HEK293 (cell line): ENCODE measurements around the gene RASAL2.
"Not testable (repeated sequence)": the region's sequence is repeated elsewhere in the genome, so short reads cannot be mapped to it uniquely, and the experiment has no call there.

Source experiments
- YY1 ChIP-seq: fragments of 450-650 bp; formaldehyde crosslinking; IDR thresholded peaks from 2 replicates; pipeline ENCODE4 v1.5.1; 2018; ENCODE audit warnings: missing biosample characterization, missing genetic modification characterization
- ZBTB7A ChIP-seq: fragments of 450-650 bp; formaldehyde crosslinking; IDR thresholded peaks from 2 replicates; pipeline ENCODE4 v1.5.1; 2016; ENCODE audit warnings: low read depth, missing biosample characterization, missing genetic modification characterization
- ZNF138 ChIP-seq: fragments of 450-650 bp; formaldehyde crosslinking; IDR thresholded peaks from 2 replicates; pipeline ENCODE4 v1.5.1; 2016; ENCODE audit warnings: missing biosample characterization, missing genetic modification characterization, borderline replicate concordance
- ZNF239 ChIP-seq: fragments of 450-650 bp; formaldehyde crosslinking; IDR thresholded peaks from 2 replicates; pipeline ENCODE4 v1.5.1; 2016; ENCODE audit warnings: missing biosample characterization, missing genetic modification characterization
- ZNF350 ChIP-seq: fragments of 450-650 bp; formaldehyde crosslinking; IDR thresholded peaks from 2 replicates; pipeline ENCODE4 v1.5.0; 2017; ENCODE audit warnings: missing biosample characterization, mild to moderate bottlenecking, missing genetic modification characterization
- ZNF366 ChIP-seq: fragments of 450-650 bp; formaldehyde crosslinking; conservative IDR thresholded peaks from 2 replicates; pipeline ENCODE4 v1.5.1; 2016; ENCODE audit warnings: missing biosample characterization, missing genetic modification characterization
- ZNF37A ChIP-seq: fragments of 450-650 bp; IDR thresholded peaks from 2 replicates; pipeline ENCODE4 v1.5.1; 2018; ENCODE audit warnings: missing biosample characterization, missing genetic modification characterization
- TF ChIP-seq, protein P1 (sequence below): fragments of 450-650 bp; formaldehyde crosslinking; IDR thresholded peaks from 2 replicates; pipeline ENCODE4 v1.5.1; 2016; ENCODE audit warnings: missing biosample characterization, missing genetic modification characterization
- TF ChIP-seq, protein P2 (sequence below): fragments of 450-650 bp; formaldehyde crosslinking; IDR thresholded peaks from 2 replicates; pipeline ENCODE4 v1.5.1; 2017; ENCODE audit warnings: missing biosample characterization, missing genetic modification characterization
- TF ChIP-seq, protein P3 (sequence below): fragments of 450-650 bp; formaldehyde crosslinking; IDR thresholded peaks from 2 replicates; pipeline ENCODE4 v1.5.1; 2016; ENCODE audit warnings: missing biosample characterization, missing genetic modification characterization
- TF ChIP-seq, protein P4 (sequence below): fragments of 450-650 bp; formaldehyde crosslinking; IDR thresholded peaks from 2 replicates; pipeline ENCODE4 v1.5.1; 2016; ENCODE audit warnings: missing biosample characterization, missing genetic modification characterization, low read depth
- TF ChIP-seq, protein P5 (sequence below): fragments of 450-650 bp; formaldehyde crosslinking; optimal IDR thresholded peaks from 2 replicates; pipeline ENCODE3; 2016; ENCODE audit warnings: missing biosample characterization, mild to moderate bottlenecking, missing genetic modification characterization
- TF ChIP-seq, protein P6 (sequence below): fragments of 450-650 bp; formaldehyde crosslinking; IDR thresholded peaks from 2 replicates; pipeline ENCODE4 v1.5.1; 2016; ENCODE audit warnings: missing biosample characterization, missing genetic modification characterization
- TF ChIP-seq, protein P7 (sequence below): fragments of 450-650 bp; formaldehyde crosslinking; IDR thresholded peaks from 2 replicates; pipeline ENCODE4 v1.5.1; 2016; ENCODE audit warnings: missing biosample characterization, missing genetic modification characterization

DNA sequence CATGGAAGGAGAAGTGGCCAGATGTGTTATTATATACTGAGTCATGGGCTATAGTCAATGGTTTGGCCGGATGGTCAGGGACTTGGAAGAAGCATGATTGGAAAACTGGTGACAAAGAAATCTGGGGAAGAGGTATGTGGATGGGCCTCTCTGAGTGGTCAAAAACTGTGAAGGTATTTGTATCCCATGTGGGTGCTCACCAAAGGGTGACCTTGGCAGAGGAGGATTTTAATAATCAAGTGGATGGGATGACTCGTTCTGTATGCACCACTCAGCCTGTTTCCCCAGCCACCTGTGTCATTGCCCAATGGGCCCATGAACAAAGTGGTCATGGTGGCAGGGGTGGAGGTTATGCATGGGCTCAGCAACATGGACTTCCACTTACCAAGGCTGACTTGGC lies 108.6 kb downstream of the RASAL2 start:
- TF ChIP-seq, protein P1, sequence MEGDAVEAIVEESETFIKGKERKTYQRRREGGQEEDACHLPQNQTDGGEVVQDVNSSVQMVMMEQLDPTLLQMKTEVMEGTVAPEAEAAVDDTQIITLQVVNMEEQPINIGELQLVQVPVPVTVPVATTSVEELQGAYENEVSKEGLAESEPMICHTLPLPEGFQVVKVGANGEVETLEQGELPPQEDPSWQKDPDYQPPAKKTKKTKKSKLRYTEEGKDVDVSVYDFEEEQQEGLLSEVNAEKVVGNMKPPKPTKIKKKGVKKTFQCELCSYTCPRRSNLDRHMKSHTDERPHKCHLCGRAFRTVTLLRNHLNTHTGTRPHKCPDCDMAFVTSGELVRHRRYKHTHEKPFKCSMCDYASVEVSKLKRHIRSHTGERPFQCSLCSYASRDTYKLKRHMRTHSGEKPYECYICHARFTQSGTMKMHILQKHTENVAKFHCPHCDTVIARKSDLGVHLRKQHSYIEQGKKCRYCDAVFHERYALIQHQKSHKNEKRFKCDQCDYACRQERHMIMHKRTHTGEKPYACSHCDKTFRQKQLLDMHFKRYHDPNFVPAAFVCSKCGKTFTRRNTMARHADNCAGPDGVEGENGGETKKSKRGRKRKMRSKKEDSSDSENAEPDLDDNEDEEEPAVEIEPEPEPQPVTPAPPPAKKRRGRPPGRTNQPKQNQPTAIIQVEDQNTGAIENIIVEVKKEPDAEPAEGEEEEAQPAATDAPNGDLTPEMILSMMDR (tag by site-specific recombination), result not testable (repeated sequence)
- not testable (repeated sequence) for TF ChIP-seq ZNF37A, ZBTB7A, ZNF366, YY1, ZNF138, ZNF239, ZNF350 (tag by site-specific recombination)
- TF ChIP-seq, protein P2, sequence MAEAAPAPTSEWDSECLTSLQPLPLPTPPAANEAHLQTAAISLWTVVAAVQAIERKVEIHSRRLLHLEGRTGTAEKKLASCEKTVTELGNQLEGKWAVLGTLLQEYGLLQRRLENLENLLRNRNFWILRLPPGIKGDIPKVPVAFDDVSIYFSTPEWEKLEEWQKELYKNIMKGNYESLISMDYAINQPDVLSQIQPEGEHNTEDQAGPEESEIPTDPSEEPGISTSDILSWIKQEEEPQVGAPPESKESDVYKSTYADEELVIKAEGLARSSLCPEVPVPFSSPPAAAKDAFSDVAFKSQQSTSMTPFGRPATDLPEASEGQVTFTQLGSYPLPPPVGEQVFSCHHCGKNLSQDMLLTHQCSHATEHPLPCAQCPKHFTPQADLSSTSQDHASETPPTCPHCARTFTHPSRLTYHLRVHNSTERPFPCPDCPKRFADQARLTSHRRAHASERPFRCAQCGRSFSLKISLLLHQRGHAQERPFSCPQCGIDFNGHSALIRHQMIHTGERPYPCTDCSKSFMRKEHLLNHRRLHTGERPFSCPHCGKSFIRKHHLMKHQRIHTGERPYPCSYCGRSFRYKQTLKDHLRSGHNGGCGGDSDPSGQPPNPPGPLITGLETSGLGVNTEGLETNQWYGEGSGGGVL, result not testable (repeated sequence)
- TF ChIP-seq, protein P3, sequence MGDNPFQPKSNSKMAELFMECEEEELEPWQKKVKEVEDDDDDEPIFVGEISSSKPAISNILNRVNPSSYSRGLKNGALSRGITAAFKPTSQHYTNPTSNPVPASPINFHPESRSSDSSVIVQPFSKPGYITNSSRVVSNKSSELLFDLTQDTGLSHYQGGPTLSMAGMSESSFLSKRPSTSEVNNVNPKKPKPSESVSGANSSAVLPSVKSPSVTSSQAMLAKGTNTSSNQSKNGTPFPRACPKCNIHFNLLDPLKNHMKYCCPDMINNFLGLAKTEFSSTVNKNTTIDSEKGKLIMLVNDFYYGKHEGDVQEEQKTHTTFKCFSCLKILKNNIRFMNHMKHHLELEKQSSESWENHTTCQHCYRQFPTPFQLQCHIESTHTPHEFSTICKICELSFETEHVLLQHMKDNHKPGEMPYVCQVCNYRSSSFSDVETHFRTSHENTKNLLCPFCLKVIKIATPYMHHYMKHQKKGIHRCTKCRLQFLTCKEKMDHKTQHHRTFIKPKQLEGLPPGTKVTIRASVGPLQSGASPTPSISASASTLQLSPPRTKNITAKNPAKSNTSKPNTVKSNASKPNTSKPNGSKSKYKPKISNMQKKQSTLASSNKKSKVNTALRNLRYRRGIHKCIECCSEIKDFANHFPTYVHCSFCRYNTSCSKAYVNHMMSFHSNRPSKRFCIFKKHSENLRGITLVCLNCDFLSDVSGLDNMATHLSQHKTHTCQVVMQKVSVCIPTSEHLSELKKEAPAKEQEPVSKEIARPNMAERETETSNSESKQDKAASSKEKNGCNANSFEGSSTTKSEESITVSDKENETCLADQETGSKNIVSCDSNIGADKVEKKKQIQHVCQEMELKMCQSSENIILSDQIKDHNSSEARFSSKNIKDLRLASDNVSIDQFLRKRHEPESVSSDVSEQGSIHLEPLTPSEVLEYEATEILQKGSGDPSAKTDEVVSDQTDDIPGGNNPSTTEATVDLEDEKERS (tag by site-specific recombination), result not testable (repeated sequence)
- TF ChIP-seq, protein P4, sequence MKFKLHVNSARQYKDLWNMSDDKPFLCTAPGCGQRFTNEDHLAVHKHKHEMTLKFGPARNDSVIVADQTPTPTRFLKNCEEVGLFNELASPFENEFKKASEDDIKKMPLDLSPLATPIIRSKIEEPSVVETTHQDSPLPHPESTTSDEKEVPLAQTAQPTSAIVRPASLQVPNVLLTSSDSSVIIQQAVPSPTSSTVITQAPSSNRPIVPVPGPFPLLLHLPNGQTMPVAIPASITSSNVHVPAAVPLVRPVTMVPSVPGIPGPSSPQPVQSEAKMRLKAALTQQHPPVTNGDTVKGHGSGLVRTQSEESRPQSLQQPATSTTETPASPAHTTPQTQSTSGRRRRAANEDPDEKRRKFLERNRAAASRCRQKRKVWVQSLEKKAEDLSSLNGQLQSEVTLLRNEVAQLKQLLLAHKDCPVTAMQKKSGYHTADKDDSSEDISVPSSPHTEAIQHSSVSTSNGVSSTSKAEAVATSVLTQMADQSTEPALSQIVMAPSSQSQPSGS (tag by site-specific recombination), result not testable (repeated sequence)
- TF ChIP-seq, protein P5, sequence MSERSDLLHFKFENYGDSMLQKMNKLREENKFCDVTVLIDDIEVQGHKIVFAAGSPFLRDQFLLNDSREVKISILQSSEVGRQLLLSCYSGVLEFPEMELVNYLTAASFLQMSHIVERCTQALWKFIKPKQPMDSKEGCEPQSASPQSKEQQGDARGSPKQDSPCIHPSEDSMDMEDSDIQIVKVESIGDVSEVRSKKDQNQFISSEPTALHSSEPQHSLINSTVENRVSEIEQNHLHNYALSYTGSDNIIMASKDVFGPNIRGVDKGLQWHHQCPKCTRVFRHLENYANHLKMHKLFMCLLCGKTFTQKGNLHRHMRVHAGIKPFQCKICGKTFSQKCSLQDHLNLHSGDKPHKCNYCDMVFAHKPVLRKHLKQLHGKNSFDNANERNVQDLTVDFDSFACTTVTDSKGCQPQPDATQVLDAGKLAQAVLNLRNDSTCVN (tag by site-specific recombination), result not testable (repeated sequence)
- TF ChIP-seq, protein P6, sequence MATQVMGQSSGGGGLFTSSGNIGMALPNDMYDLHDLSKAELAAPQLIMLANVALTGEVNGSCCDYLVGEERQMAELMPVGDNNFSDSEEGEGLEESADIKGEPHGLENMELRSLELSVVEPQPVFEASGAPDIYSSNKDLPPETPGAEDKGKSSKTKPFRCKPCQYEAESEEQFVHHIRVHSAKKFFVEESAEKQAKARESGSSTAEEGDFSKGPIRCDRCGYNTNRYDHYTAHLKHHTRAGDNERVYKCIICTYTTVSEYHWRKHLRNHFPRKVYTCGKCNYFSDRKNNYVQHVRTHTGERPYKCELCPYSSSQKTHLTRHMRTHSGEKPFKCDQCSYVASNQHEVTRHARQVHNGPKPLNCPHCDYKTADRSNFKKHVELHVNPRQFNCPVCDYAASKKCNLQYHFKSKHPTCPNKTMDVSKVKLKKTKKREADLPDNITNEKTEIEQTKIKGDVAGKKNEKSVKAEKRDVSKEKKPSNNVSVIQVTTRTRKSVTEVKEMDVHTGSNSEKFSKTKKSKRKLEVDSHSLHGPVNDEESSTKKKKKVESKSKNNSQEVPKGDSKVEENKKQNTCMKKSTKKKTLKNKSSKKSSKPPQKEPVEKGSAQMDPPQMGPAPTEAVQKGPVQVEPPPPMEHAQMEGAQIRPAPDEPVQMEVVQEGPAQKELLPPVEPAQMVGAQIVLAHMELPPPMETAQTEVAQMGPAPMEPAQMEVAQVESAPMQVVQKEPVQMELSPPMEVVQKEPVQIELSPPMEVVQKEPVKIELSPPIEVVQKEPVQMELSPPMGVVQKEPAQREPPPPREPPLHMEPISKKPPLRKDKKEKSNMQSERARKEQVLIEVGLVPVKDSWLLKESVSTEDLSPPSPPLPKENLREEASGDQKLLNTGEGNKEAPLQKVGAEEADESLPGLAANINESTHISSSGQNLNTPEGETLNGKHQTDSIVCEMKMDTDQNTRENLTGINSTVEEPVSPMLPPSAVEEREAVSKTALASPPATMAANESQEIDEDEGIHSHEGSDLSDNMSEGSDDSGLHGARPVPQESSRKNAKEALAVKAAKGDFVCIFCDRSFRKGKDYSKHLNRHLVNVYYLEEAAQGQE (tag by site-specific recombination), result not testable (repeated sequence)
- TF ChIP-seq, protein P7, sequence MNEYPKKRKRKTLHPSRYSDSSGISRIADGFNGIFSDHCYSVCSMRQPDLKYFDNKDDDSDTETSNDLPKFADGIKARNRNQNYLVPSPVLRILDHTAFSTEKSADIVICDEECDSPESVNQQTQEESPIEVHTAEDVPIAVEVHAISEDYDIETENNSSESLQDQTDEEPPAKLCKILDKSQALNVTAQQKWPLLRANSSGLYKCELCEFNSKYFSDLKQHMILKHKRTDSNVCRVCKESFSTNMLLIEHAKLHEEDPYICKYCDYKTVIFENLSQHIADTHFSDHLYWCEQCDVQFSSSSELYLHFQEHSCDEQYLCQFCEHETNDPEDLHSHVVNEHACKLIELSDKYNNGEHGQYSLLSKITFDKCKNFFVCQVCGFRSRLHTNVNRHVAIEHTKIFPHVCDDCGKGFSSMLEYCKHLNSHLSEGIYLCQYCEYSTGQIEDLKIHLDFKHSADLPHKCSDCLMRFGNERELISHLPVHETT (tag by site-specific recombination), result not testable (repeated sequence)
